CD14-positive monocyte (primary cell): Measurements from ENCODE around the gene PRTFDC1. TPM values are rescaled to one million over a fixed set of nuclear protein-coding genes. Genes with fewer than 3 reads are reported as not detected.
A peak's percentile ranks its signal among the peaks of the same experiment; 100 is the strongest.
"Not testable (repeated sequence)": the region's sequence is repeated elsewhere in the genome, so short reads cannot be mapped to it uniquely, and the experiment has no call there.

Experiments used
- DNase-seq, 3 donors: peaks; one replicate each; pipeline ENCODE4 v3.0.0-alpha.2; 2011 to 2022
- H2AFZ ChIP-seq: 2 replicates; pipeline ENCODE4 v1.6.0; 2012; ENCODE audit warnings: mild to moderate bottlenecking, low read depth, low read length, inconsistent platforms; ENCODE audit not compliant: insufficient read depth, poor library complexity, severe bottlenecking
- H3K27ac ChIP-seq, 2 donors: 1 replicate in 1 of 2; 2 replicates in 1 of 2; pipeline ENCODE4 v1.5.1; 2012 to 2013; ENCODE audit warnings: low read length in 2 of 2, control low read depth in 1 of 2, inconsistent platforms in 1 of 2, low read depth in 1 of 2, mild to moderate bottlenecking in 1 of 2
- H3K27me3 ChIP-seq, 2 donors: one replicate each; pipeline versions ENCODE4 v1.6.0 to v1.6.1; 2011 to 2013; ENCODE audit warnings: low read length in 2 of 2; ENCODE audit not compliant: control insufficient read depth in 2 of 2, insufficient read depth in 2 of 2
- H3K36me3 ChIP-seq, 2 donors: replicated peaks in 1 of 2; 1 replicate in 1 of 2; 2 replicates in 1 of 2; pipeline versions ENCODE4 v1.5.1 to v1.6.1; 2012 to 2013; ENCODE audit warnings: low read length in 2 of 2, control low read depth in 1 of 2, inconsistent platforms in 1 of 2, mild to moderate bottlenecking in 1 of 2; ENCODE audit not compliant: insufficient read depth in 2 of 2, control insufficient read depth in 1 of 2
- H3K4me1 ChIP-seq, 2 donors: 1 replicate in 1 of 2; 2 replicates in 1 of 2; pipeline versions ENCODE4 v1.5.1 to v1.6.1; 2012 to 2013; ENCODE audit warnings: low read length in 2 of 2, control low read depth in 1 of 2, inconsistent platforms in 1 of 2, mild to moderate bottlenecking in 1 of 2, moderate library complexity in 1 of 2; ENCODE audit not compliant: insufficient read depth in 2 of 2, control insufficient read depth in 1 of 2
- H3K4me2 ChIP-seq: replicated peaks from 2 replicates; pipeline ENCODE3; 2012; ENCODE audit warnings: low read length, moderate library complexity, mild to moderate bottlenecking; ENCODE audit not compliant: poor library complexity, severe bottlenecking; ENCODE audit errors: extremely low read depth
- H3K4me3 ChIP-seq, 3 experiments: fragments of 200-600 bp in 1 of 3; sonication (generic) in 1 of 3; replicated peaks in 1 of 3; 1 replicate in 2 of 3; 2 replicates in 1 of 3; pipeline ENCODE4 v1.5.1; 2011 to 2013; ENCODE audit warnings: low read length in 3 of 3, mild to moderate bottlenecking in 3 of 3, control low read depth in 2 of 3, low read depth in 2 of 3, inconsistent platforms in 1 of 3, moderate library complexity in 1 of 3
- H3K79me2 ChIP-seq: 2 replicates; pipeline ENCODE4 v1.6.0; 2012; ENCODE audit warnings: mild to moderate bottlenecking, control low read depth, inconsistent platforms, low read length, moderate library complexity; ENCODE audit not compliant: insufficient read depth
- H3K9ac ChIP-seq: 2 replicates; pipeline ENCODE4 v1.6.0; 2017; ENCODE audit warnings: low read length, mild to moderate bottlenecking; ENCODE audit not compliant: insufficient read depth, poor library complexity, severe bottlenecking
- H3K9me3 ChIP-seq, 2 donors: replicated peaks in 1 of 2; 1 replicate in 1 of 2; 2 replicates in 1 of 2; pipeline versions ENCODE4 v1.5.1 to v1.6.1; 2012 to 2013; ENCODE audit warnings: low read length in 2 of 2, control low read depth in 1 of 2; ENCODE audit not compliant: control insufficient read depth in 1 of 2, insufficient read depth in 1 of 2
- H4K20me1 ChIP-seq: 2 replicates; pipeline ENCODE4 v1.6.0; 2012; ENCODE audit warnings: mild to moderate bottlenecking, low read length, control low read depth, moderate library complexity; ENCODE audit not compliant: insufficient read depth
- H3K27ac Mint-ChIP-seq, 7 donors: one replicate each; pipeline ENCODE4 v1.8.0; 2020; ENCODE audit warnings: mild to moderate bottlenecking in 7 of 7, mixed read lengths in 7 of 7, moderate library complexity in 6 of 7, inconsistent platforms in 2 of 7
- H3K27me3 Mint-ChIP-seq, 3 donors: one replicate each; pipeline ENCODE4 v1.8.0; 2021 to 2022; ENCODE audit warnings: low read depth in 3 of 3, mild to moderate bottlenecking in 3 of 3, mixed read lengths in 3 of 3, moderate library complexity in 3 of 3, inconsistent platforms in 1 of 3
- H3K36me3 Mint-ChIP-seq, 2 donors: one replicate each; pipeline ENCODE4 v1.8.0; 2020; ENCODE audit warnings: mixed read lengths in 2 of 2, inconsistent platforms in 1 of 2, mild to moderate bottlenecking in 1 of 2
- H3K4me1 Mint-ChIP-seq: one replicate; pipeline ENCODE4 v1.8.0; 2020; ENCODE audit warnings: mild to moderate bottlenecking, mixed read lengths
- H3K4me3 Mint-ChIP-seq, 2 donors: one replicate each; pipeline ENCODE4 v1.8.0; 2020; ENCODE audit warnings: mild to moderate bottlenecking in 2 of 2, mixed read lengths in 2 of 2, moderate library complexity in 1 of 2
- H3K9me3 Mint-ChIP-seq, 7 donors: one replicate each; pipeline ENCODE4 v1.8.0; 2020 to 2022; ENCODE audit warnings: mixed read lengths in 7 of 7, mild to moderate bottlenecking in 6 of 7, moderate library complexity in 6 of 7, inconsistent platforms in 2 of 7
- CTCF ChIP-seq: fragments of 200-600 bp; IDR thresholded peaks from one replicate; pipeline ENCODE4 v1.8.0; 2022; ENCODE audit warnings: antibody characterized with exemption, mild to moderate bottlenecking
- WGBS: methylation state at CpG from one replicate; pipeline ENCODE4 v1.1.5; 2013; ENCODE audit warnings: missing lambda C conversion rate; ENCODE audit not compliant: insufficient coverage; 5-methylcytosine and 5-hydroxymethylcytosine counted together
- intact Hi-C, 2 donors: fragments of 100-400 bp; cut with micrococcal nuclease; formaldehyde crosslinking; loops; one replicate each; pipeline versions ENCODE4 v1.15.0 to v1.15.1; 2023
- polyA plus RNA-seq, 3 donors: library from polyadenylated mRNA; depleted of rRNA in 1 of 3; unstranded in 2 of 3; stranded (reverse) in 1 of 3; fragments of 300-500 nt in 2 of 3; fragments of >200 nt in 1 of 3; fragmentation: Illumina TruSeq in 2 of 3; gene quantifications; 1 replicate in 2 of 3; 2 replicates in 1 of 3; pipeline ENCODE4 v1.2.3, GENCODE V29; 2012 to 2021

The PRTFDC1 gene
- polyA plus RNA-seq, 3 donors = not detected

DNA sequence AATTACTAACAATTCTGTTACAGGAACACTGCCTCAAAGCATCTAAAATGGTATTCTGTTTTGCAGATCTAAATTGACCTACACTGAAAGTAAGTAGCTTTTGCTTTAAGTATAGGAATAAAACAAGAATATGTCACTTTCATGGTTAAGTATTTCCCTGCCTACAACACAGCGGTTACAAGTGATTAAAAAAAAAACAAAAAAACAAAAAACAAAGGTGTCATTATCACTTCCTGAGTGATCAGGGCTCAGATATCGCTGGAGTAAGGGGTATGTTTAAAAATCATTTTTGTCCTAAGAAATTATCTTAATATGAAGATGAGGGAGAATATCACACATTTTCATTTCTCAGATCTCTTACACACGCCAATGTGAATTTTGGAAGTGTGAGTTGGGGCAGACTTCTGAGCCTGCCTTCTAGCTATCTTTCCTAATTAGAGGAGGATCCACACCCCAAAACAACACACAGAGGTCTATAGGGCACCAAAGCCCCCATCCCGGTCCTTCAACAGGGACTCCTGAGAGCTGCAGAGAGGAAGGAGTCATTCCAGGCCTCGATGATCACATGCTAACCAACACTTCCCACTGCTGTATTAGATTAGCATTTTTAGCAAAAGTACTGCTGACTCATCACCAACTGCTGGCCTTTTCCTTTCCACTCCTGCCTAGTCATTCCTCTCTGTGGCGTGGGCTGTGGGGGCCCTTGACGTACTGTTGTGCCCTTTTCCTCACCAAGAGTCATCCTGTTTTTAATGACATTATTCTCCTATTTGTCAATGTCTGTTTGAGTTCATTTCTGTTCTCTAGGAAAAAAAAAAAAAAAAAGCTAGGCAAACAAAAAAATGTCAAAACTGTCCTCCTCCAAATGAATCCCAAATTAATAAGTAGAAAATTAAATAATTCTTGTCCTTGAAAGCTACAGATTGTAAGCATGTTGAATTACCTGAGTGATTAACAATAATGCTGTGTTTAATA lies 31.2 kb downstream of the PRTFDC1 start:
- H3K4me2 ChIP-seq = peak overlapping the region; percentile 31
- no peak for TF ChIP-seq CTCF
- no peaks in the 10 kb centered on the region for H3K79me2 ChIP-seq
- intact Hi-C loops = no loop called here
- no peaks in the 10 kb centered on the region for H4K20me1 ChIP-seq
- no peaks in the 10 kb centered on the region for H3K27me3 Mint-ChIP-seq
- DNase-seq = peak; percentile 52 to 91 (median 72)
- H3K27ac ChIP-seq = peak overlapping the region in 1 of 2 donors; percentile 50
- peak overlapping the region in 1 of 3 experiments; percentile 20 for H3K4me3 ChIP-seq
- peaks cover 0 to 4% of the 10 kb centered on the region in 2 donors for H3K36me3 Mint-ChIP-seq
- H3K9me3 Mint-ChIP-seq = peaks cover 4 to 16% (median 6%) of the 10 kb centered on the region in 7 donors
- H3K36me3 ChIP-seq = no peaks in the 10 kb centered on the region
- H3K9me3 ChIP-seq = peaks cover 0 to 4% of the 10 kb centered on the region in 2 donors
- WGBS = 0% methylated on average over 2 of the region's 7 CpGs
- peak overlapping the region; percentile 52 to 91 (median 79) for H3K27ac Mint-ChIP-seq
- peak overlapping the region in 1 of 2 donors; percentile 59 for H3K4me3 Mint-ChIP-seq
- H2AFZ ChIP-seq = peak overlapping the region; percentile 25
- H3K27me3 ChIP-seq = no peaks in the 10 kb centered on the region
- H3K4me1 Mint-ChIP-seq = peaks cover 10% of the 10 kb centered on the region
- no peak overlapping the region for H3K9ac ChIP-seq
- peaks cover 6 to 15% of the 10 kb centered on the region in 2 donors for H3K4me1 ChIP-seq

DNA sequence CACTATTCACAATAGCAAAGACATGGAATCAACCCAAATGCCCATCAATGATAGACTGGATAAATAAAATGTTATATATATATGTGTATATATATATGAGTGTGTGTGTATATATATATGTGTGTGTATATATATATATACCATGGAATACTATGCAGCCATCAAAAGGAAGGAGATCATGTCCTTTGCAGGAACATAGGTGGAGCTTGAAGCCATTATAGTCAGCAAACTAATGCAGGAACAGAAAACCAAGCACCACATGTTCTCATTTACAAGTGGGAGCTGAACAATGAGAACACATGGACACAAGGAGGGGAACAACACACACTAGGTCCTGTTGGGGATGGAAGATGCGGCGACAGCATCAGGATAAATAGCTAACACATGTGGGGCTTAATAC lies 32.2 kb downstream of the PRTFDC1 start:
- H3K36me3 ChIP-seq, H4K20me1 ChIP-seq, H3K27me3 ChIP-seq, H3K4me1 Mint-ChIP-seq, H3K27me3 Mint-ChIP-seq, H3K4me3 Mint-ChIP-seq, H3K36me3 Mint-ChIP-seq, H3K9me3 ChIP-seq, intact Hi-C loops, H3K4me3 ChIP-seq, H3K27ac ChIP-seq, H3K4me2 ChIP-seq, DNase-seq, H3K9ac ChIP-seq, H3K79me2 ChIP-seq, H2AFZ ChIP-seq: not testable (repeated sequence)
- no CpG with 5 or more reads among the region's 2 CpGs for WGBS
- Mint-ChIP-seq H3K9me3 (peaks cover 4 to 16% (median 6%) of the 10 kb centered on the region in 7 donors), H3K27ac (peak overlapping the region in 1 of 7 donors; percentile 23)
- H3K4me1 ChIP-seq = peaks cover 6 to 15% of the 10 kb centered on the region in 2 donors

DNA sequence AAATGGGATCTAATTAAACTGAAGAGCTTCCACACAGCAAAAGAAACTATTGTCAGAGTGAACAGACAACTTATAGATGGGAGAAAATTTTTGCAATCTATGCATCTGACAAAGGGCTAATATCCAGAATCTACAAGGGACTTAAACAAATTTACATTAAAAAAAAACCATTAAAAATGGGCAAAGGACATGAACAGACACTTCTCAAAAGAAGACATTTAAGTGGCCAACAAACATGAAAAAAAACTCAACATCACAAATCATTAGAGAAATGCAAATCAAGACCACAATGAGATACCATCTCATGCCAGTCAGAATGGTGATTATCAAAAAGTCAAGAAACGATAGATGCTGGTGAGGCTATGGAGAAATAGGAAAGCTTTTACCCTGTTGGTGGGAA lies 32.8 kb downstream of the PRTFDC1 start:
- H3K27me3 Mint-ChIP-seq, H2AFZ ChIP-seq, H3K27me3 ChIP-seq, H3K36me3 ChIP-seq, H3K79me2 ChIP-seq, H3K9me3 ChIP-seq, H3K9ac ChIP-seq, H3K4me3 Mint-ChIP-seq, H3K27ac ChIP-seq, H3K36me3 Mint-ChIP-seq, H3K4me1 Mint-ChIP-seq, DNase-seq, H3K4me2 ChIP-seq, intact Hi-C loops, H3K4me3 ChIP-seq, H4K20me1 ChIP-seq, H3K27ac Mint-ChIP-seq: not testable (repeated sequence)
- peaks cover 6 to 15% of the 10 kb centered on the region in 2 donors for H3K4me1 ChIP-seq
- WGBS = no CpG with 5 or more reads among the region's 1 CpG
- H3K9me3 Mint-ChIP-seq = peaks cover 3 to 12% (median 6%) of the 10 kb centered on the region in 7 donors
